HG02623 (cell line): ENCODE data around the gene C19orf38.
"Not testable (repeated sequence)": the region's sequence is repeated elsewhere in the genome, so short reads cannot be mapped to it uniquely, and the experiment has no call there.

Experiments used
- ATAC-seq: cut with Tn5 transposase; IDR thresholded peaks from one replicate; pipeline ENCODE4 v1.9.1; 2021; ENCODE audit warnings: moderate library complexity; ENCODE audit not compliant: unreplicated experiment

Gene C19orf38

DNA sequence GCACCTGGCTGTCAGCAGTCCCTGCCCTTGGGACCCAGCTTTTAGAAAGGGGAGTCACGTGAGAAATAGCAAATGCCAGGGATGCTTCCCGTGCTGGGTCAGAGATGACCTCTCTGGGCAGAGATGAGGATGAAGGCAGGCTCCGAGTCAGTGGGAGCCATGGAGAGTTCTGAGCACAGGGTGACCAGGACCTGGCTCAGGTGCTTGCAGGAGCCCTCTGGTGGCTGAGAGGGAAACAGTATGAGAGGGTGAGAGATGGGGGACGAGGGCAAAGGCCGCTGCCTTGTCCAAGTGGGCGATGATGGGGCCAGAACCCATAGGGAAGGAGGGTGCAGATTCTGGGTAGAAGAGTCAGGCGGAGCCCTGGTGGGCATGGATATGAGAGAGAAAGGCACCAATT lies 28.0 kb upstream of the C19orf38 start:
- no peak for ATAC-seq

DNA sequence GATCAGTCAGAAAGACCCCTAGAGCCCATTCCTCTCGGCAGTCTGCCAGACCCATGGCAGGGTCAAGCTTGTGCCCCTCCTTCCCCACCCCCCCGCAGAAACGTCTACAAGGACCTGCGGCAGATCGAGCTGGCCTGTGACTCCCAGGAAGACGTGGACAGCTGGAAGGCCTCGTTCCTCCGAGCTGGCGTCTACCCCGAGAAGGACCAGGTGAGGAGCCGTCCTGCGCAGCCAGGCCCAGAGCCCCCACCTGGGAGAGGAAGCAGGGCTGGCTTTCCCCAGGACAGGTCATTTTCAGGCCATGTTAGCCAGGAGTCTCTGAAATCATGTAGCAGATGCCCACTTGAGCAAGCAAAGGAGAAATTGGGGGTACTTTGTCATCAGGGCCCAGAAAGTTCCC lies 24.5 kb upstream of the C19orf38 start:
- no peak for ATAC-seq

DNA sequence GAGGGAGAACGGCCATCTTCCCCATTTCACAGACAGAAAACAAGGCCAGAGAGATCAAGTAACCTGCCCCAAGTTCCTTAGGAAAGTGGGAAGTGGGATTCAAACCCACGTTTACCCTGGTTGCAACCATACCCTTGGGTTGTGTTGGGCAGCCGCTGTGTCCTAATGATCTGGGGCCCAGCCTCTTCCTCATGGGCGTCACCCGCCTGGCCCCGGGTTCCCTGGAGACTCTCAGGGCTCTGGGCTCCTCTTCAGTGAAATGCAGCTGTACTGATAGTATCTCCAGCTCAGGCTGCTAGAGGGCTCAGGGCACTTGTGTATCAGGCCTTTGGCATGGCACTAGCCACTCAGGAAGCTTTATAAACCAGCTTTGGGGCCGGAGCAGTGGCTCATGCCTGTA lies 22.0 kb upstream of the C19orf38 start:
- no peak for ATAC-seq

- no peak for ATAC-seq
These were observed 21.4 kb upstream of the C19orf38 start for GRCh38 chr19:10826846-10827245.

DNA sequence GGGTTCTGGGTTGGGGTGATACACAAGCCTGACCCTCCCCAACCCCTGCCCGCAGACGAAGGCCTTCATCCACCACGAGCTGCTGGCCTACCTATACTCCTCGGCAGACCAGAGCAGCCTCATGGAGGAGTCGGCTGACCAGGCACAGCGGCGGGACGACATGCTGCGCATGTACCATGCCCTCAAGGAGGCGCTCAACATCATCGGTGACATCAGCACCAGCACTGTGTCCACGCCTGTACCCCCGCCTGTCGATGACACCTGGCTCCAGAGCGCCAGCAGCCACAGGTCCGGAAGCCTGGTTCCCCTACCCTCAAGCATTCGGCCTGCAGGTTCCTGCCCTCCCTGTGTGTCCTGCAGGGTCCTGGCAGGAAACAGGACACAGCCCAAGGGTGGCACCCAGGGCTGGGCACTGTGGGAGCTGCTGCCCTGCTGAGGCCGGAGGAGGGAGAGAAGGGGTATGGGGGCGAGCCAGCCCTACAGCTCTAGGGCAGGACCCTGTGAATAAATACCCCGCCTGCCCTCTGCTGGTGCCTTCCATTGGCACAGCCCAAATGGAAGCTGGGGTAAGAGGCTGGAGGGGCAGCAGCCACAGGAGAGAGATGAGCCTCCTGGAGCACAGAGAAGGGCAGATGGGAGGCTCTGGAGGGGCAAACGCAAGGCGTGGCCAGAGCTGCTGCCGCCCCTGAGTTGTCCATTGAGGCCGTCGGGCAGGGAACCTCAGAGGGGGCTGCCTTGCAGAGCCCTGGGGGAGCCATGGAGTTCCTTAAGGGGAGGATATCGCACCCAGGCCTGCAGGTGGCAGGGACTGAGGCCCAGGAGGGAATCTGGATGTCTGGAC lies 19.0 kb upstream of the C19orf38 start:
- no peak for ATAC-seq

GRCh38 chr19:10829967-10830366 lies 18.2 kb upstream of the C19orf38 start:
- no peak for ATAC-seq

DNA sequence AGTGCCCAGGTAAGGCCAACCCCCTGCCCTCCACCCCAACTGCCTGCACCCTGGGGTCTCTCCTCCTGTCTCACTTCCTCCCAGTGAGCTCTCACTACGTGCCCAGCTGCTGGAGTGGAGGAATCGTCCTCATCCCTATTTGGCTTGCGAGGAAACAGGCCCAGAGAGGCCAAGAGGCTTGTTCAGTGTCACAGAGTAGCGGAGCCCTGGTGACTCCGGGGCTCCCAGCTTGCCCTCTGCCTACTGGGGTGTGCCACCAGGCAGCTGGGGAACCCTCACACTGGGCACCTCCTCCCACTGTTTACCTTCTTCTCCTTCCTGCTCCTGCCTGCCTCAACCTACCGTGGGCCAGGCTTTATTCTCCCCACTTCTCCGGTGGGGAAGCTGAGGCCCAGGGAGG lies 17.8 kb upstream of the C19orf38 start:
- ATAC-seq = no peak

- ATAC-seq = no peak
These were observed 17.1 kb upstream of the C19orf38 start for GRCh38 chr19:10830931-10831779.

DNA sequence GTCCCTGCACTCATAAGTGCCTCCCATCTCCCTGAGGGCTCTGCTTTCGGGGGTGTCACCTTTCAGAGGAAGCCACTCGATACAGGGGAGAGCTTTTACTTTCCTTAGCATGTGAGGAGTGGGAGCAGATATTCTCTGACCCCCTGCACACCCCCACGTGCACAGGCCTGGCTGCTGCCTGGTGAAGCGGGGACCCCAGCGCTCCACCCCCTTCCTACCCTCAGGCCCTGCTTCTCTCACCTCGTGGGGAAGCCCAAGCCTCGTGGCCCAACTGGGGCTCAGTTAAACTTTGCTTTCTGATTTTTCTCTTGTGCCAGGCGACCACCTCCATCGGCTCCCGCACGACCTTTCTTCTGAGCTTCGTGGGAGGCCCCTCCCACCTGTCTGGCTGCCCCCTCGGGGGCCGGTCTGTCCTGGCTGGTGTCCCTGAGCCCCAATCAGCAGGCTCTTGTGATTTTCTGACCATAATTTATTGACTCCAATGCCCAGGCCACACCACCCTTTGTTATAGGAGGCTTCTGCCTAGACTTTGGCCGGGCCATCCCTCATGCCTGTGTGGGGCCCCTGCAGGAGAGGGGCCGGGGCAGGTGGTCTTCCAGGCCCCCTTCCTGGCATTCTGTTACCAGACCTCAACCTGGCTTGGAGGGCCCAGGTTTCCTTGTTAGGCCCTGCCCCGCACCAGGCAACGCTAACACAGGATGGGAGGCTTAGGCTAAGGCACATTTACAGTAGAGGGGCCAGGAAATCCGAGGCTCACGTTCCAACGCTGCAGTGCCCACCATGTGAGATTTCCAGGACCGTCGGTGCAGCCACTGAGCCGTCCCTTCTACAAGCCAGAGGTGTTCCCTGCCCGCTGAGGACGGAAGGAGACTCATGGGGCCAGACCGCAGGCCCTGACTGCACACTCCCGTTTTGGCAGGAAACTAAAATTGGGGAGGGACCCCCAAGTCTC lies 16.0 kb upstream of the C19orf38 start:
- ATAC-seq = no peak

DNA sequence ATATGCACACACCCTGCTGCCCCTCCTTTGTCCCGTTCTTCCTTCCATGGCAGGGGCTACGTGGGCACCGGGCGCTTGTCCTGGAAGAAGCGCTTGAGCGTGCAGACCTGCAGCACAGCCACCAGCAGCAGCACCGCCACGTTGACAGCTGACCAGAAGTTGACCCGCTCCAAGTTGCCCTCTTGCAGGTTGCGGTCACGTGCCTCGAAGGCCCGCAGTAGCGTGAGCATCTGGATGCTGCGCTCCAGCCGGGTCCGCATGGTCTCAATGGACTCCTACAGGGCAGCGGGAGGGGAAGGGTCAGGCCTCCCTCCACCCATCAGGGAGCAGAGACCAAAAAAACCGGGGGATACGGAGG lies 15.3 kb upstream of the C19orf38 start:
- ATAC-seq = no peak

GRCh38 chr19:10835089-10835753 lies 13.0 kb upstream of the C19orf38 start:
- ATAC-seq = peak; percentile 9

DNA sequence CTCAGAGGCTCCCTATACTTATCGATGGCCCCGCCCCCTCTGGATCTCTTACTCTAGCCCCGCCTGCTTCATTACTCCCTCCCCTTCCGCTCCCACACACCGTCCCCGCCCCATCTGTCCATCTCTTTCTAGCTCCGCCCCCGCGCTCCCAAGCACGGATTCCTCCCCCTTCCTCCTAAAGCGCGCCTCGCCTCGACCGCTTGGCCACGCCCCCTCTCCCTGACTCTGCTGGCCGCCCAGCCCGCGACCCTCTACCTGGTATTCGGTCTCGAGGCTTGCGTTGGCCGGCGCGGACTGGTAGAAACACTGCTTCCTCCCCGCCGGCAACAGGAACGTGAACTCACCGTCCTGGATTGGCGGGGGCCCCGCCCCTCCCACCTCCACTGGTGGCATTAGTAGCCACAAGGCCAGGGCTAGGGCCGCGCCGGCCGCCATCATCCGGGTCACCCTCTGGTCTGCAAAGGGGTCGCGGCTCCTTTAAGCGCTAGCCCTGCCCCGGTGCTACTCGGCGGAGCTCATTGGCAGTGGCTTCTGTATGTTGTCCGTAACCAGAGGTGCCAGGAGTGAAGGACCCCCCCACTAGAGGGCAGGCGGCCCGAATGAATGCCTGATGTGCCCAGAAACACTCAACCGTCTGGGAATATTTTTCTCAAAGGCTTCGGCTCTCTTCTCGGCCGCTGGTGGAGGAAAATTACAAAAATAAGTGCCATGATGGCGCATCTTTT lies 12.3 kb upstream of the C19orf38 start, which contains the start of gene TMED1:
TSS of gene TMED1 (minus strand) at position 459 of the 725 bp plus-strand sequence. CDS start at position 438, 21 bp downstream.
- ATAC-seq = peak; percentile 70

DNA sequence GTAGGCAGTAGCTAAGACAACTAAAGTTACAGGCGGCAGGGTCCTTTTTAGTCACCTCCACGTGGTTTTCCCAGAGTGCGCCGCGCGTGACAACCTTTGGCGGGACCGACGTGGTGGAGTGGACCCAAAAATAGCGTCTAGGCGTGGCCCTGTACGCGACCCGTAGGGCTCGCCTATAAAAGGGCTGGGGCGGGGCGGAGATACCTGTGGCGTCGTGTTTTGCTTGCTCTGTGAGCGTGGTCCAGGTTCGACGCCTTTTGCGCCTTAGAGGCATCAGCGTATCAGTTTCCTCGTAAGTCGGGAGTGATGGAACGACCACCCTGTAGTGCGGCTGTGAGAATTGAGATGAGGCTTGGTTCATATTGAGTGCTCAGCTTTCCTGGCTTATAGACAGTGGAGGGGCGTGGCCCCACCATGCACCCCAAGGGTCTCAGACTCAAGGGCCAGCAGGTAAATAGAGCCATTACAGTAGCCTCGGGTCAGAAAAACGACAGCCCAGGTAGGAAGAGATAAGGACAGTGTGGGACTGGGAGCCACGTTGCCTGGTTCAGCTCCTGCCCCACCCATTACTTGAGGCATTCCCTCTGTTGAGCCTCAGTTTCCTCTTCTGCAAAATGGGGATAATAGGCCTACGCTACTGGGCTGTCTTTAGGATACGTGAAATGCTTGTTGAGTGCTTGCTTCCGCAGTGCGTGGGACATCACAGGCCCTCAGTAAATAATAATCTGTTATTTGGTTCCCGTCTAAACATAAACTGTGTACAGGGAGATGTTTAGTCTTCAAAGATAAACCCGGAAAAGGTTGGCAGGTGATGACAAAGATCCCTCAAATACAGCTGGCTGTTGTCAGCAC lies 11.5 kb upstream of the C19orf38 start:
- ATAC-seq = no peak

DNA sequence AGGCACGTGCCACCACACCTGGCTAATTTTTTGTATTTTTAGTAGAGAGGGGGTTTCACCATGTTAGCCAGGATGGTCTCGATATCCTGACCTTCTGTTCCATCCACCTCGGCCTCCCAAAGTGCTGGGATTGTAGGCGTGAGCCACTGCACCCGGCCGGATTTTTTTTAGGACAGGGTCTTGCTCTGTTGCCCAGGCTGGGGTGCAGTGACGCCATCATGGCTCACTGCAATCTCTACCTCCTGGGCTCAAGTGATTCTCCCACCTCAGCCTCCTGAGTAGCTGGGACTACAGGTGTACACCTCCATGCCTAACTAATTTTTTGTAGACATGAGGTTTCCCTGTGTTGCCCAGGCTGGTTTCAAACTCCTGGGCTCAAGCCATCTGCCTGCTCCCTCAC lies 10.6 kb upstream of the C19orf38 start:
- not testable (repeated sequence) for ATAC-seq

DNA sequence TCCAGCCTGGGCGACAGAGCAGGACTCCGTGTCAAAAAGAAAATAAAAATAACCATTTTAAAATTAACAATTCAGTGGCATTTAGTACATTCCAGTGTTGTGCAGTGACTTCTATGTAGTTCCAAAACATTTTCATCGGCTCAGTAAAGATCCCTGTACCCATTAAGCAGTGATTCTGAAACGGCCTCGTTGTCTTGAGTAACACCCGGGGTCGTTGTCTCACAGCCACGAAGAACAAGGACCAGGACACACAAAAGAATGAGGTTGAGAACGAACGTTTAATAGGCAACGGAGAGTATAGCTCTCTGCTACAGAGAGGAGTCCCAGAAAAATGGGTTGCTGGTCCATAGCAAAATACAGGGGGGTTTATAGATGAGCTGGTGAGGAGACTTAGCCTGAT lies 9.8 kb upstream of the C19orf38 start:
- no peak for ATAC-seq

DNA sequence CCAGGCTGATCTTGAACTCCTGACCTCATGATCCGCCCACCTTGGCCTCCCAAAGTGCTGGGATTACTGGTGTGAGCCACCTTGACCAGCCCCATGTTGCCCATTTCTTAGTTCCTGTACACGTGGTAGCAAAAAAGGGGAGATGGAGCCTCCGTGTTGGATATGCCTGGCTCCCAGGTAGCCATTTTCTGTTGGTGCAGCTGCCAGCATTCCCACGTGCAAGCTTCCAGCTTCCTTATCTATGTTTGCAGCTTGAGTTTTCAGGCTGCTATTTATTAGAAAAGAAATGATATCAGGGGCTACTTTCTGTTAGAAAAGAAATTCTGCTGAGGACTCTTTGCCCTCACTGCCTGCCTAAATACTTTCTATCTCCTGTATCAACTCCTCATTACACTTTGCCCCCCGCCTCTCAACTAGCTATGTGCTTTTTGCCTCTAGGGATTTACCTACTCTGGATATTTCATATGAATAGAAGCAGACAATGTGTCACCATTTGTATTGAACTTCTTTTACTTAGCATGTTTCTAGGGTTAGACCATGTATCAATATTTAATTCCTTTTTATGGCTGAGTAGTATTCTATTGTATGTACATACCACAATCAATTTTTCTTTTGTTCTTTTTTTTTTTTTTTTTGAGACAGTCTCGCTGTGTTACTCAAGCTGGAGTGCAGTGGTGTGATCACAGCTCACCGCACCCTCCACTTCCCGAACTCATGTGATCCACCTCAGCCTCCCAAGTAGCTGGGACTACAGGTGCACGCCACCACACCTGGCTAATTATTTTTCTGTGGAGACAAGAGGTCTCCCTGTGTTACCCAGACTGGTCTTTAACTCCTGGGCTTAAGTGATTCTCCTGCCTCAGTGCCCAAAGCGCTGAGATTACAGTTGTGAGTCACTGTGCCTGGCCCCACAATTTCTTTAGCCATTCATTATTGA lies 8.8 kb upstream of the C19orf38 start:
- ATAC-seq = no peak

DNA sequence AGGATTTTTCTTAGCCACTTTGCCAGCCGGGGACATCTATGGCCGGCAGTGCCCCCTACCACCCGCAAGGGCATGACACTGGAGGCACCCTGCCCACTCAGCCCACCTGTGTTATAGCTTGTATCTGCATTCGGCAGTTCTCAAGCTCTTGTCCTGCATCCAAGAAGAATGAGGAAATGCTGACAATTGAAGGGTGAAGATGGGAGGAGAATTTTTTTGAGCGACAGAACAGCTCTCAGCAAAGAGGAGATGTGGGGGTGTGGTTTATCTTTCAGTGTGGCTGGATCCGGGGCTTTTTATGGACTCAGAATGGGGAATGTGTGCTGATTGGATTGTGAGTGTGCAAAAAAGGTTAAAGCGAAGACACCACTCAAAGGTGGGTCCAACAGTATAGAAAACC lies 5.4 kb upstream of the C19orf38 start:
- no peak for ATAC-seq
